Mesendoderm (in vitro differentiated cells): ENCODE results near the gene ATP11C.

ENCODE experiments used
- DNase-seq: peaks from one replicate; pipeline ENCODE4 v3.0.0; 2013
- H2AK5ac ChIP-seq: 2 replicates; pipeline ENCODE4 v1.6.1; 2013; ENCODE audit warnings: low read length, inconsistent platforms
- H2BK120ac ChIP-seq: 2 replicates; pipeline ENCODE4 v1.6.1; 2013; ENCODE audit warnings: low read depth, mild to moderate bottlenecking, low read length, moderate library complexity, mixed read lengths
- H2BK15ac ChIP-seq: replicated peaks from 2 replicates; pipeline ENCODE4 v1.6.1; 2013; ENCODE audit warnings: low read depth, mild to moderate bottlenecking, moderate library complexity
- H2BK5ac ChIP-seq: 2 replicates; pipeline ENCODE4 v1.6.1; 2013; ENCODE audit warnings: low read length, inconsistent platforms
- H3K18ac ChIP-seq: 2 replicates; pipeline ENCODE4 v1.6.1; 2013; ENCODE audit warnings: mild to moderate bottlenecking, low read length, mixed read lengths
- H3K23ac ChIP-seq: one replicate; pipeline ENCODE4 v1.6.1; 2013; ENCODE audit warnings: low read length
- H3K27ac ChIP-seq: 2 replicates; pipeline ENCODE4 v1.5.1; 2013; ENCODE audit warnings: low read depth, mild to moderate bottlenecking, inconsistent platforms, low read length, moderate library complexity
- H3K27me3 ChIP-seq: 2 replicates; pipeline ENCODE4 v1.6.1; 2013; ENCODE audit warnings: low read length, control low read depth, mild to moderate bottlenecking, inconsistent platforms; ENCODE audit not compliant: insufficient read depth, poor library complexity
- H3K36me3 ChIP-seq: 2 replicates; pipeline ENCODE4 v1.6.1; 2013; ENCODE audit warnings: low read length, inconsistent platforms; ENCODE audit not compliant: control insufficient read depth, insufficient read depth
- H3K4ac ChIP-seq: one replicate; pipeline ENCODE4 v1.6.1; 2013; ENCODE audit warnings: low read depth, mild to moderate bottlenecking, low read length, moderate library complexity
- H3K4me1 ChIP-seq: 2 replicates; pipeline ENCODE4 v1.6.1; 2013; ENCODE audit warnings: low read depth, low read length, inconsistent platforms; ENCODE audit not compliant: control insufficient read depth
- H3K4me2 ChIP-seq: 2 replicates; pipeline ENCODE4 v1.6.1; 2013; ENCODE audit warnings: low read length
- H3K4me3 ChIP-seq: 2 replicates; pipeline ENCODE4 v1.5.1; 2013; ENCODE audit warnings: mild to moderate bottlenecking, low read length
- H3K56ac ChIP-seq: one replicate; pipeline ENCODE4 v1.6.1; 2013; ENCODE audit warnings: low read length
- H3K79me1 ChIP-seq: 2 replicates; pipeline ENCODE4 v1.6.1; 2013; ENCODE audit warnings: low read length, inconsistent platforms
- H3K79me2 ChIP-seq: 2 replicates; pipeline ENCODE4 v1.6.1; 2013; ENCODE audit warnings: mild to moderate bottlenecking, low read length; ENCODE audit not compliant: control insufficient read depth, insufficient read depth
- H3K9ac ChIP-seq: 2 replicates; pipeline ENCODE4 v1.6.1; 2013; ENCODE audit warnings: low read length, inconsistent platforms
- H4K5ac ChIP-seq: one replicate; pipeline ENCODE4 v1.6.1; 2013; ENCODE audit warnings: low read length
- H4K8ac ChIP-seq: one replicate; pipeline ENCODE4 v1.6.1; 2013; ENCODE audit warnings: low read depth, mild to moderate bottlenecking, control low read depth, low read length, moderate library complexity
- WGBS: extraction: QIAGEN DNeasy Blood & Tissue Kit; methylation state at CpG from one replicate; pipeline ENCODE4 v1.1.7; 2013; ENCODE audit warnings: low lambda C conversion rate, missing lambda C conversion rate; ENCODE audit not compliant: insufficient coverage; ENCODE audit errors: extremely low coverage; 5-methylcytosine and 5-hydroxymethylcytosine counted together

Gene ATP11C

DNA sequence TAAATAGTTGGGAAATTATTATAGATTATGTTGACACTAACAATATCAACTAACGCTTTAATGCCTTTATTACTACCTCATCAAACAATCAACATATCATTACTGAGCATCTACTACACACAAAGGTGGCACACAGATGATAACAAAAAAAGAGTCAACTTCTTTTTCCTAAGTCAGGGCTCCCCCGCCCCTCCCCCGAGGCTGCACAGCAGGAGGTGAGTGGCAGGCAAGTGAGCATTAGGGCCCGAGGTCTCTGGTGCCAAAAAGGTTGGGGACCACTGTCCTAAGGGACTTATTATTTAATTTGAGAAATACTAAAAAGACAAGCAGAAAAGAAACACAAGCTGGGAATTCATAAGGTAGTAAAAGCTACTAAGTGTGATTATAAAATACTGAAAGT is 174.6 kb downstream of the ATP11C start:
- Histone ChIP-seq H3K4me1 (no peaks in the 10 kb centered on the region), H3K4me3 (no peak overlapping the region)

GRCh38 chrX:139751053-139751452 is 181.8 kb downstream of the ATP11C start:
- Histone ChIP-seq H2BK15ac (no peak overlapping the region), H3K56ac (no peak overlapping the region), H2BK5ac (no peak overlapping the region), H3K27me3 (no peaks in the 10 kb centered on the region), H3K4me1 (no peaks in the 10 kb centered on the region), H3K9ac (no peak overlapping the region), H3K4me2 (no peak overlapping the region), H3K18ac (no peak overlapping the region), H3K23ac (no peak overlapping the region), H3K4me3 (no peak overlapping the region), H4K5ac (no peak overlapping the region), H3K79me1 (no peaks in the 10 kb centered on the region), H3K79me2 (no peaks in the 10 kb centered on the region), H3K36me3 (no peaks in the 10 kb centered on the region), H3K4ac (no peak overlapping the region), H4K8ac (no peak overlapping the region), H3K27ac (no peak overlapping the region), H2BK120ac (no peak overlapping the region), H2AK5ac (no peak overlapping the region)
- WGBS, result no CpG with 5 or more reads among the region's 3 CpGs
- peak; percentile 10 for DNase-seq

More for the DNA sequence above, 174.6 kb downstream of the ATP11C start:
- no peak overlapping the region for H3K4ac ChIP-seq
- no peak overlapping the region for H3K9ac ChIP-seq
- H4K8ac ChIP-seq, result no peak overlapping the region
- no peaks in the 10 kb centered on the region for H3K36me3 ChIP-seq
- H3K56ac ChIP-seq, result no peak overlapping the region
- no peak overlapping the region for H3K23ac ChIP-seq
- H3K79me2 ChIP-seq, result no peaks in the 10 kb centered on the region
- no peak overlapping the region for H2BK120ac ChIP-seq
- H3K4me2 ChIP-seq, result no peak overlapping the region
- H3K27me3 ChIP-seq, result no peaks in the 10 kb centered on the region
- H2BK5ac ChIP-seq, result no peak overlapping the region
- WGBS, result no CpG with 5 or more reads among the region's 4 CpGs
- peak; percentile 8 for DNase-seq
- H3K27ac ChIP-seq, result no peak overlapping the region
- H3K79me1 ChIP-seq, result no peaks in the 10 kb centered on the region
- H3K18ac ChIP-seq, result no peak overlapping the region
- H2BK15ac ChIP-seq, result no peak overlapping the region
- H4K5ac ChIP-seq, result no peak overlapping the region
- H2AK5ac ChIP-seq, result no peak overlapping the region

DNA sequence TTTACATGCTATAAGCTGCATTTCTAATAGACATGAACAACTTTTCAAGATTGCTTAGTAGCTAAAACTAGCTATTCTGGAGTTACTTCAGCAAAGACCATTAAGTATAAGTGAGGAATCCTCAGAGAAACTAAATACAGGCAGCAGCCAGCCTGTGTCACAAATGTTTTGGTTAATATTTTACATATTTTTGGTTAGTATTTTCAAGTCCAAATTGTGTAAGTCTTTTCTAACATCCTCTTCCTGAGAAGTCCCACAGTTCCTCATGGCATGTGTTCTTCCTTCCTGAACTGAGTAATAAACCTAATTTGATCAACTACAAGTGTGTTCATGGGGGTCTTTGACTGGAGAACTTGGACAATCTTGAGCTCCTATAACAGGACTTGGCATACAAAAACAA is 182.5 kb downstream of the ATP11C start:
- H2BK15ac ChIP-seq, result no peak overlapping the region
- no peak overlapping the region for H3K56ac ChIP-seq
- H3K79me2 ChIP-seq, result no peaks in the 10 kb centered on the region
- H2AK5ac ChIP-seq, result no peak overlapping the region
- no peak overlapping the region for H3K4ac ChIP-seq
- H3K18ac ChIP-seq, result no peak overlapping the region
- no peaks in the 10 kb centered on the region for H3K4me1 ChIP-seq
- no peak overlapping the region for H3K23ac ChIP-seq
- H2BK5ac ChIP-seq, result no peak overlapping the region
- H3K27me3 ChIP-seq, result no peaks in the 10 kb centered on the region
- H3K9ac ChIP-seq, result no peak overlapping the region
- H3K4me3 ChIP-seq, result no peak overlapping the region
- H4K8ac ChIP-seq, result no peak overlapping the region
- no peak overlapping the region for H2BK120ac ChIP-seq
- H3K36me3 ChIP-seq, result no peaks in the 10 kb centered on the region
- H4K5ac ChIP-seq, result no peak overlapping the region
- no peak for DNase-seq
- H3K27ac ChIP-seq, result no peak overlapping the region
- H3K79me1 ChIP-seq, result no peaks in the 10 kb centered on the region
- H3K4me2 ChIP-seq, result no peak overlapping the region

- Histone ChIP-seq H3K4me1 (no peaks in the 10 kb centered on the region), H3K18ac (no peak overlapping the region), H3K4me2 (no peak overlapping the region), H2BK120ac (no peak overlapping the region), H4K5ac (no peak overlapping the region), H3K56ac (no peak overlapping the region), H3K27me3 (no peaks in the 10 kb centered on the region), H3K4ac (no peak overlapping the region), H2BK5ac (no peak overlapping the region), H2BK15ac (no peak overlapping the region), H3K9ac (no peak overlapping the region), H3K27ac (no peak overlapping the region), H3K4me3 (no peak overlapping the region), H3K79me1 (no peaks in the 10 kb centered on the region), H2AK5ac (no peak overlapping the region), H4K8ac (no peak overlapping the region), H3K36me3 (no peaks in the 10 kb centered on the region), H3K23ac (no peak overlapping the region), H3K79me2 (no peaks in the 10 kb centered on the region)
- DNase-seq, result no peak
- WGBS, result no CpG with 5 or more reads among the region's 2 CpGs
These were observed 193.7 kb downstream of the ATP11C start for GRCh38 chrX:139739138-139739537.

DNA sequence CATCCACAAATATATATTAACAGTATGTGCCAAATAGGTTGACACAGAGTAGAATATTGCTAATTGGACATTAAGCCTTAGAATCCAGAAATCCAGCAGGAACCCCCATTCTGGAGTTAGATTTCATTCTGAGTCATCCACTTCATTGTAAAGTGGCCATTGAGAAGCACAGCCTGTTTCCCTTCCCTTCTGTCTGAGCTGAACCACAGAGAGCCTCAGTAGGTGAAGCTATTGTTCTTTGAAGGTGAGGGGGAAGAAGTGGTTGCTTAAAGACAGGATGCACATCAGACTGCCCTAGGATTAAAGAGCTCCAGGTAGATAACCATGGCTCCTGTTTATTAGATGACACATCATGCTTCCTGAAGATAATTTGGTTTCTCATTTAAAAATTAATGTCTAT is 194.3 kb downstream of the ATP11C start:
- Histone ChIP-seq H2BK5ac (no peak overlapping the region), H3K56ac (no peak overlapping the region), H3K36me3 (no peaks in the 10 kb centered on the region), H3K18ac (no peak overlapping the region), H2BK120ac (no peak overlapping the region), H3K4me2 (no peak overlapping the region), H4K8ac (no peak overlapping the region), H3K4me3 (no peak overlapping the region), H4K5ac (no peak overlapping the region), H3K27me3 (no peaks in the 10 kb centered on the region), H3K4ac (no peak overlapping the region), H3K9ac (no peak overlapping the region), H2BK15ac (no peak overlapping the region), H2AK5ac (no peak overlapping the region), H3K27ac (no peak overlapping the region), H3K4me1 (no peaks in the 10 kb centered on the region), H3K79me2 (no peaks in the 10 kb centered on the region), H3K79me1 (no peaks in the 10 kb centered on the region), H3K23ac (no peak overlapping the region)
- DNase-seq, result peak; percentile 56

- Histone ChIP-seq H3K4me3 (no peak overlapping the region), H3K36me3 (no peaks in the 10 kb centered on the region), H2BK15ac (no peak overlapping the region), H2AK5ac (no peak overlapping the region), H3K79me2 (no peaks in the 10 kb centered on the region), H3K9ac (no peak overlapping the region), H2BK120ac (no peak overlapping the region), H3K27ac (no peak overlapping the region), H3K56ac (no peak overlapping the region), H4K8ac (no peak overlapping the region), H3K4ac (no peak overlapping the region), H3K4me1 (no peaks in the 10 kb centered on the region), H3K4me2 (no peak overlapping the region), H3K79me1 (no peaks in the 10 kb centered on the region), H4K5ac (no peak overlapping the region), H2BK5ac (no peak overlapping the region), H3K23ac (no peak overlapping the region), H3K27me3 (no peaks in the 10 kb centered on the region), H3K18ac (no peak overlapping the region)
- WGBS, result no CpG with 5 or more reads among the region's 1 CpG
- no peak for DNase-seq
These were observed 196.7 kb downstream of the ATP11C start for GRCh38 chrX:139736151-139736550.
